Keratinocyte (primary cell): ENCODE data around the gene L3MBTL3. TPM values are rescaled to one million over a fixed set of nuclear protein-coding genes. Genes with fewer than 3 reads are reported as not detected.

Experiments
- DNase-seq: peaks from one replicate; pipeline ENCODE4 v3.0.0-alpha.2; 2011; ENCODE audit warnings: low read depth, missing footprints, low spot score
- FAIRE-seq: peaks from 2 replicates; lab custom pipeline; 2011; peaks lifted over from hg19 to GRCh38; lab: Jason Lieb, UNC
- H2AFZ ChIP-seq: 2 replicates; pipeline ENCODE4 v1.6.0; 2012; ENCODE audit warnings: low read length, control low read depth, inconsistent platforms; ENCODE audit not compliant: control insufficient read depth
- H3K27ac ChIP-seq: 2 replicates; pipeline ENCODE4 v1.5.1; 2011; ENCODE audit warnings: low read length; ENCODE audit not compliant: control insufficient read depth, insufficient read depth
- H3K27me3 ChIP-seq: 3 replicates; pipeline ENCODE4 v1.6.0; 2011; ENCODE audit warnings: low read length; ENCODE audit not compliant: control insufficient read depth, insufficient read depth; ENCODE audit errors: extremely low read depth
- H3K36me3 ChIP-seq, 2 experiments: 2 replicates in 1 of 2; 3 replicates in 1 of 2; pipeline ENCODE4 v1.5.1; 2011; ENCODE audit warnings: low read length in 2 of 2, mild to moderate bottlenecking in 1 of 2; ENCODE audit not compliant: control insufficient read depth in 2 of 2, insufficient read depth in 2 of 2; ENCODE audit errors: extremely low read depth in 1 of 2
- H3K4me1 ChIP-seq: 3 replicates; pipeline ENCODE4 v1.5.1; 2011; ENCODE audit warnings: low read length; ENCODE audit not compliant: control insufficient read depth, insufficient read depth; ENCODE audit errors: extremely low read depth
- H3K4me2 ChIP-seq: 3 replicates; pipeline ENCODE4 v1.6.0; 2011; ENCODE audit warnings: low read depth, low read length; ENCODE audit not compliant: control insufficient read depth, insufficient read depth; ENCODE audit errors: extremely low read depth
- H3K4me3 ChIP-seq, 3 experiments: fragments of 200-600 bp in 1 of 3; sonication (generic) in 1 of 3; 2 replicates in 2 of 3; 3 replicates in 1 of 3; pipeline ENCODE4 v1.5.1; 2011 to 2016; ENCODE audit warnings: low read length in 3 of 3, mild to moderate bottlenecking in 3 of 3, control low read depth in 2 of 3, inconsistent platforms in 1 of 3, low read depth in 1 of 3, mixed read lengths in 1 of 3, mixed run types in 1 of 3, moderate library complexity in 1 of 3; ENCODE audit not compliant: control insufficient read depth in 2 of 3, insufficient read depth in 2 of 3; ENCODE audit errors: extremely low read depth in 1 of 3
- H3K79me2 ChIP-seq: 2 replicates; pipeline ENCODE4 v1.6.0; 2012; ENCODE audit warnings: low read length; ENCODE audit not compliant: control insufficient read depth, insufficient read depth
- H3K9ac ChIP-seq: 3 replicates; pipeline ENCODE4 v1.6.0; 2011; ENCODE audit warnings: low read length; ENCODE audit not compliant: control insufficient read depth, insufficient read depth; ENCODE audit errors: extremely low read depth
- H3K9me1 ChIP-seq: 3 replicates; pipeline ENCODE4 v1.6.0; 2011; ENCODE audit warnings: low read length; ENCODE audit not compliant: control insufficient read depth, insufficient read depth; ENCODE audit errors: extremely low read depth
- H3K9me3 ChIP-seq: 2 replicates; pipeline ENCODE4 v1.5.1; 2012; ENCODE audit warnings: low read depth, low read length; ENCODE audit not compliant: control insufficient read depth
- H4K20me1 ChIP-seq: 3 replicates; pipeline ENCODE4 v1.6.0; 2011; ENCODE audit warnings: low read length; ENCODE audit not compliant: control insufficient read depth, insufficient read depth; ENCODE audit errors: extremely low read depth
- EZH2 ChIP-seq: IDR thresholded peaks from one replicate; pipeline ENCODE4 v1.6.1; 2012; ENCODE audit warnings: inconsistent platforms, mild to moderate bottlenecking, low read length, moderate library complexity
- dilution Hi-C: fragments of 300-500 bp; cut with MboI; formaldehyde crosslinking; loops from one replicate; pipeline ENCODE4 v1.7.0; 2020; ENCODE audit warnings: low sequenced_read_pairs; ENCODE audit not compliant: extremely low pct_ligation_motif_present
- polyA plus RNA-seq, 5 experiments: library from polyadenylated mRNA; depleted of rRNA in 3 of 5; stranded (reverse) in 3 of 5; stranded (forward) in 1 of 5; unstranded in 1 of 5; fragments of >200 nt; gene quantifications; 1 replicate in 1 of 5; 2 replicates in 3 of 5; 3 replicates in 1 of 5; pipeline versions ENCODE4 v1.2.1 to v1.2.3, GENCODE V29; 2011 to 2012; ENCODE audit warnings: missing spikeins in 2 of 5, low read depth in 1 of 5, low replicate concordance in 1 of 5
- TF ChIP-seq, protein P1 (sequence below), 3 experiments: IDR thresholded peaks in 1 of 3; conservative IDR thresholded peaks in 1 of 3; optimal IDR thresholded peaks in 1 of 3; 2 replicates in 2 of 3; 3 replicates in 1 of 3; pipeline versions ENCODE3 to v1.5.1; 2011; ENCODE audit warnings: low read length in 3 of 3, mild to moderate bottlenecking in 3 of 3, moderate library complexity in 2 of 3, control low read depth in 1 of 3, inconsistent platforms in 1 of 3; ENCODE audit not compliant: insufficient read depth in 2 of 3; ENCODE audit errors: extremely low read depth in 1 of 3

Gene L3MBTL3
- polyA plus RNA-seq, 1 donor (not counting 4 experiments of a cell fraction or from before 2014, with no cell fraction given): 16.6 TPM

DNA sequence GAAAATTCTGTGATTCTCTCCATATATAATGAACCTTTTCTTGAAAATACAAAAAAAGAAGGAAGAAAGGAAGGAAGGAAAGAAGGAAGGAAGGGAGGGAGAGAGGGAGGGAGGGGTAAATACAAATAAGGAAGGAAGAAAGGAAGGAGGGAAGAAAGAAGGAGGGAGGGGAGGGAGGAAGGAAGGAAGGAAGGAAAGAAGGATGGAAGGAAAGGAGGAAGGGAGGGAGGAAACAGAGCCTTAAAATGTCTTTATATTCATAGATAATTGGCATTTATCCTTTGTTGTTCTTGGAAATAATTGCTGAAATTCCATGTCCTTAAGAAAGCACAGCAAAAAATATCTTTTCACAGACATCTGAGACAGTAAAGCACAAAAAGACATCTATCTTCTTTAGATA lies 164.1 kb downstream of the L3MBTL3 start:
- Histone ChIP-seq H3K4me3 (no peak overlapping the region), H3K27me3 (no peaks in the 10 kb centered on the region), H3K36me3 (no peaks in the 10 kb centered on the region), H2AFZ (no peak overlapping the region), H3K79me2 (no peaks in the 10 kb centered on the region), H3K4me2 (no peak overlapping the region), H4K20me1 (no peaks in the 10 kb centered on the region), H3K4me1 (peaks cover 13% of the 10 kb centered on the region), H3K9me3 (no peaks in the 10 kb centered on the region), H3K9me1 (no peaks in the 10 kb centered on the region), H3K27ac (no peak overlapping the region), H3K9ac (no peak overlapping the region)
- dilution Hi-C loops: no loop called here
- DNase-seq (no peak), FAIRE-seq (no peak)
- TF ChIP-seq EZH2: no peak
- TF ChIP-seq, protein P1, sequence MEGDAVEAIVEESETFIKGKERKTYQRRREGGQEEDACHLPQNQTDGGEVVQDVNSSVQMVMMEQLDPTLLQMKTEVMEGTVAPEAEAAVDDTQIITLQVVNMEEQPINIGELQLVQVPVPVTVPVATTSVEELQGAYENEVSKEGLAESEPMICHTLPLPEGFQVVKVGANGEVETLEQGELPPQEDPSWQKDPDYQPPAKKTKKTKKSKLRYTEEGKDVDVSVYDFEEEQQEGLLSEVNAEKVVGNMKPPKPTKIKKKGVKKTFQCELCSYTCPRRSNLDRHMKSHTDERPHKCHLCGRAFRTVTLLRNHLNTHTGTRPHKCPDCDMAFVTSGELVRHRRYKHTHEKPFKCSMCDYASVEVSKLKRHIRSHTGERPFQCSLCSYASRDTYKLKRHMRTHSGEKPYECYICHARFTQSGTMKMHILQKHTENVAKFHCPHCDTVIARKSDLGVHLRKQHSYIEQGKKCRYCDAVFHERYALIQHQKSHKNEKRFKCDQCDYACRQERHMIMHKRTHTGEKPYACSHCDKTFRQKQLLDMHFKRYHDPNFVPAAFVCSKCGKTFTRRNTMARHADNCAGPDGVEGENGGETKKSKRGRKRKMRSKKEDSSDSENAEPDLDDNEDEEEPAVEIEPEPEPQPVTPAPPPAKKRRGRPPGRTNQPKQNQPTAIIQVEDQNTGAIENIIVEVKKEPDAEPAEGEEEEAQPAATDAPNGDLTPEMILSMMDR (optimal IDR thresholded peaks at IDR 0.05 in 1 of 3, IDR thresholded peaks at IDR 0.05 in 1 of 3, conservative IDR thresholded peaks at IDR 0.05 in 1 of 3; ENCODE audit: extremely low read depth in 1 of 3, insufficient read depth in 2 of 3, low read length in 3 of 3): no peak

DNA sequence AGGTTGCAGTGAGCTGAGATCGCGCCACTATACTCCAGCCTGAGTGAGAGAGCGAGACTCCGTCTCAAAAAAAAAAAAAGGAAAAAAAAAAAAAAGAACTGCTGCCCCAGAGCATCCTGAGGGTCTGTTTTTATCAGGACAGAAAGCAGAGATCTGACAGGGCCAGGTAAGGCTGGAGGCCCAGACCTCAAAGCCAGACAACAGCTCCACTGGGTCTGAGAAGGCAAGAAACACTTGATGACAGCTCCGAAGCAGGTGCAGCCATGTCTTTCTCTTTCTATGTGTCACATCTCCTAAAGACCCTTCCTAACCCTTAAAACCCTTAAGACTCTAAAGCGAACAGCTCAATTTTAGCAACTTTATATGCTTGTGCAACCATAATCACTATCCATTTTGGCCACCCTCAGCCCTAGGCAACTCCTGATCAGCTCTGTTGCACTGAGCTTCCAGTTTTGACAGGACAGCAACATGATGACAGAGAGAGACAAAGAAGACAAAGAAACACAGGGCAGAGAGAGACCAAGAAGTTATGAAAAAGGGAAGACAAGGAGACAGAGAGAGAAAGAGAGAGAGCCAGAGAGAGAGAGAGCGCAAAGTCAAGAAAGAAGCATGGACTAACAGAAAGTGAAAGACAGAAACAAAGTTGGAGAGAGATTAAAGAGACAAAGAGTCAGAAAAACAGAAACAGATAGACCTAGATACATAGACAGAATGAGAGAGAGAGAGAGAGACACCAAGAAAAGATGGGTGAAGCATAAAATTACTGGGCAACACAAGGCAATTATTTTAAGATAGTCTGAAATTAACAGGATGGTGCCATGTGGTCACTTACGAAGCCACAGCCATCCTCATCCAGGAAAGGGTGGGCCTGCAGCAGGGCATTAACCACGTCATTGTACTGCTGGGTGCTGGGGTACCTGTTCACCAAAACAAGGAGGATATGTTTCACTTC lies 165.2 kb downstream of the L3MBTL3 start:
- no peaks in the 10 kb centered on the region for H3K36me3 ChIP-seq
- H3K9me1 ChIP-seq: no peaks in the 10 kb centered on the region
- no peak overlapping the region for H3K4me3 ChIP-seq
- no peaks in the 10 kb centered on the region for H3K27me3 ChIP-seq
- DNase-seq (no peak), FAIRE-seq (no peak)
- no peak overlapping the region for H3K4me2 ChIP-seq
- H2AFZ ChIP-seq: no peak overlapping the region
- H3K27ac ChIP-seq: no peak overlapping the region
- dilution Hi-C loops: no loop called here
- H3K79me2 ChIP-seq: no peaks in the 10 kb centered on the region
- peaks cover 8% of the 10 kb centered on the region for H3K4me1 ChIP-seq
- no peaks in the 10 kb centered on the region for H4K20me1 ChIP-seq
- H3K9ac ChIP-seq: no peak overlapping the region
- H3K9me3 ChIP-seq: no peaks in the 10 kb centered on the region
- no peak for TF ChIP-seq EZH2
- TF ChIP-seq, protein P1 (optimal IDR thresholded peaks at IDR 0.05 in 1 of 3, IDR thresholded peaks at IDR 0.05 in 1 of 3, conservative IDR thresholded peaks at IDR 0.05 in 1 of 3; ENCODE audit: extremely low read depth in 1 of 3, insufficient read depth in 2 of 3, low read length in 3 of 3): no peak
